OCI-LY1 (cell line): ENCODE data around the gene RPL7A.

ENCODE experiments used
- CTCF ChIP-seq: fragments of 200-600 bp; sonication (generic), shearing (Covaris generic); IDR thresholded peaks from 2 replicates; pipeline ENCODE4 v1.5.1; 2017; ENCODE audit warnings: mild to moderate bottlenecking, antibody characterized with exemption, low read length, moderate library complexity, mixed read lengths
- EZH2 ChIP-seq: fragments of 200-600 bp; sonication (generic), shearing (Covaris generic); IDR thresholded peaks from 2 replicates; pipeline ENCODE4 v1.8.0; 2017; ENCODE audit warnings: borderline replicate concordance, mixed run types, mild to moderate bottlenecking, antibody characterized with exemption, low read length, moderate library complexity, mixed read lengths

- TF ChIP-seq EZH2 (no peak), CTCF (no peak)
Observed at GRCh38 chr9:133368249-133368881, 20.3 kb downstream of the RPL7A start.
